Measurements from ENCODE around the gene RAB11FIP4. TPM values are rescaled to one million over a fixed set of nuclear protein-coding genes. Genes with fewer than 3 reads are reported as not detected.
A peak's percentile ranks its signal among the peaks of the same experiment; 100 is the strongest.

Gene RAB11FIP4
- total RNA-seq, 2 donors from 2014 or later: 0.68 to 3.7 TPM

GRCh38 chr17:31392002-31392855, 754 bp downstream of the RAB11FIP4 start:
- Histone ChIP-seq H3K27ac (no peak overlapping the region), H3K27me3 (replicated peaks; ENCODE audit: insufficient read depth) (peaks cover 13% of the 10 kb centered on the region), H3K4me1 (ENCODE audit: control insufficient read depth in 1 of 2, low read depth in 2 of 2) (peaks cover 8 to 11% of the 10 kb centered on the region in 2 donors), H3K36me3 (no peaks in the 10 kb centered on the region), H3K4me3 (peak overlapping the region; percentile 58), H3K9me3 (no peaks in the 10 kb centered on the region)
- ATAC-seq (ENCODE audit: insufficient number of reproducible peaks, low FRiP score, low read depth) (no peak), DNase-seq (ENCODE audit: low spot score) (no peak)
- TF ChIP-seq CTCF (IDR thresholded peaks at IDR 0.05): no peak

GRCh38 chr17:31392856-31393748, 1.6 kb downstream of the RAB11FIP4 start:
- no peaks in the 10 kb centered on the region for H3K9me3 ChIP-seq
- no peaks in the 10 kb centered on the region for H3K36me3 ChIP-seq
- TF ChIP-seq CTCF (IDR thresholded peaks at IDR 0.05): no peak
- ATAC-seq (ENCODE audit: insufficient number of reproducible peaks, low FRiP score, low read depth) (no peak), DNase-seq (ENCODE audit: low spot score) (no peak)
- H3K4me1 ChIP-seq (ENCODE audit: control insufficient read depth in 1 of 2, low read depth in 2 of 2): peaks cover 8 to 11% of the 10 kb centered on the region in 2 donors
- H3K27ac ChIP-seq: no peak overlapping the region
- no peak overlapping the region for H3K4me3 ChIP-seq
- peaks cover 13% of the 10 kb centered on the region for H3K27me3 ChIP-seq (replicated peaks; ENCODE audit: insufficient read depth)

GRCh38 chr17:31393749-31394146, 2.3 kb downstream of the RAB11FIP4 start:
- Histone ChIP-seq H3K27ac (no peak overlapping the region), H3K9me3 (no peaks in the 10 kb centered on the region), H3K36me3 (no peaks in the 10 kb centered on the region), H3K4me3 (no peak overlapping the region), H3K27me3 (replicated peaks; ENCODE audit: insufficient read depth) (peaks cover 13% of the 10 kb centered on the region), H3K4me1 (ENCODE audit: control insufficient read depth in 1 of 2, low read depth in 2 of 2) (peaks cover 8 to 11% of the 10 kb centered on the region in 2 donors)
- no peak for TF ChIP-seq CTCF (IDR thresholded peaks at IDR 0.05)
- ATAC-seq (ENCODE audit: insufficient number of reproducible peaks, low FRiP score, low read depth): no peak
- no peak for DNase-seq (ENCODE audit: low spot score)

- ATAC-seq (ENCODE audit: insufficient number of reproducible peaks, low FRiP score, low read depth) (no peak), DNase-seq (ENCODE audit: low spot score) (no peak)
- Histone ChIP-seq H3K9me3 (no peaks in the 10 kb centered on the region), H3K27ac (no peak overlapping the region), H3K4me3 (no peak overlapping the region), H3K36me3 (no peaks in the 10 kb centered on the region), H3K27me3 (replicated peaks; ENCODE audit: insufficient read depth) (peaks cover 13% of the 10 kb centered on the region), H3K4me1 (ENCODE audit: control insufficient read depth in 1 of 2, low read depth in 2 of 2) (peaks cover 8 to 11% of the 10 kb centered on the region in 2 donors)
- TF ChIP-seq CTCF (IDR thresholded peaks at IDR 0.05): no peak
These were observed 3.1 kb downstream of the RAB11FIP4 start for GRCh38 chr17:31394544-31394943.
